NCI-H187 (cell line): ENCODE results near the gene FTO.

Source experiments
- DNase-seq, 2 experiments: peaks; one replicate each; lab custom pipeline; 2025; lab: John Stamatoyannopoulos, UW

The FTO gene

GRCh38 chr16:53966821-53967571, 263.0 kb downstream of the FTO start:
- no peak for DNase-seq

GRCh38 chr16:53967572-53967971, 263.6 kb downstream of the FTO start:
- no peak for DNase-seq

- DNase-seq: no peak
Observed at GRCh38 chr16:53968454-53968853, 264.5 kb downstream of the FTO start.

GRCh38 chr16:53968896-53969295, 264.9 kb downstream of the FTO start:
- no peak for DNase-seq

- DNase-seq: no peak
Observed at GRCh38 chr16:53971616-53972015, 267.7 kb downstream of the FTO start.

- DNase-seq: no peak
Observed at GRCh38 chr16:53973021-53973420, 269.1 kb downstream of the FTO start.

- no peak for DNase-seq
Observed at GRCh38 chr16:53974484-53975080, 270.6 kb downstream of the FTO start.

GRCh38 chr16:53980675-53981074, 276.7 kb downstream of the FTO start:
- DNase-seq: no peak

- no peak for DNase-seq
Observed at GRCh38 chr16:53982631-53983042, 278.7 kb downstream of the FTO start.

- no peak for DNase-seq
Observed at GRCh38 chr16:53984936-53985335, 281.0 kb downstream of the FTO start.

- DNase-seq: no peak
Observed at GRCh38 chr16:53985861-53986260, 281.9 kb downstream of the FTO start.

GRCh38 chr16:53986793-53987192, 282.8 kb downstream of the FTO start:
- no peak for DNase-seq

GRCh38 chr16:53988136-53988535, 284.2 kb downstream of the FTO start:
- DNase-seq: no peak

- DNase-seq: no peak
Observed at GRCh38 chr16:53989597-53989996, 285.6 kb downstream of the FTO start.

- DNase-seq: no peak
Observed at GRCh38 chr16:53991754-53992378, 287.9 kb downstream of the FTO start.

- no peak for DNase-seq
Observed at GRCh38 chr16:53995378-53995777, 291.4 kb downstream of the FTO start.

GRCh38 chr16:53996961-53997360, 293.0 kb downstream of the FTO start:
- DNase-seq: no peak

- DNase-seq: no peak
Observed at GRCh38 chr16:53998024-53998810, 294.3 kb downstream of the FTO start.

- no peak for DNase-seq
Observed at GRCh38 chr16:53998966-53999522, 295.1 kb downstream of the FTO start.

GRCh38 chr16:53999841-54000240, 295.9 kb downstream of the FTO start:
- DNase-seq: no peak

GRCh38 chr16:54000361-54000760, 296.4 kb downstream of the FTO start:
- no peak for DNase-seq

GRCh38 chr16:54006693-54007092, 302.7 kb downstream of the FTO start:
- DNase-seq: no peak
